Right forelimb (tissue), 1 donor: ENCODE data around the gene TEDC2.

ENCODE experiments used
- DNase-seq: peaks from one replicate; pipeline ENCODE4 v3.0.0-alpha.2; 2018

The TEDC2 gene

DNA sequence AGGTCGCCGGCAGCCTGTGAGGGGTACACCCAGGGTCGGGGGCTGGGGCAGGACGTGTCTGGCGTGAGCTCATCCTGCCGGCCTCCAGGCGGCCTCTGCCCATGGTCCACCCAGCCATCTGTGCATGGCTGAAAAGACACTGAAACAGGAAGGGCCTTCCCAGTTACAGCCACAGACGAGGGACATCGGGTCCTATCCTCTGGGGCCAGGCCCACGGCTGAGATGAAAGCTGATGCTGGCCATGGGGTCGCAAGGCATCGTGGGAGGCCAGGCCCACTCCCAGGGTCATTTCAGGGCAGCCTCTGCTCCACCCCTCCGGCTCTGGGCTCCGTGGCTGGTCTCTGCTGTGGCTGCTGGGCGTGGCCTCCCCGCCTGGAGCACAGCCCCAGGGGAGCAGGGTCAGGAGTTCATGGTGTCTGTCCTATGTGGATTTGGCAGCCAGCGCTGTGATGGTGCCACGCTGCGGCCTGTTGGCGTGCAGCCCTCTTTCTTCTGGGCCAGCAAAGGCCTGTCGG is 37.3 kb downstream of the TEDC2 start:
- DNase-seq, result peak; percentile 61

DNA sequence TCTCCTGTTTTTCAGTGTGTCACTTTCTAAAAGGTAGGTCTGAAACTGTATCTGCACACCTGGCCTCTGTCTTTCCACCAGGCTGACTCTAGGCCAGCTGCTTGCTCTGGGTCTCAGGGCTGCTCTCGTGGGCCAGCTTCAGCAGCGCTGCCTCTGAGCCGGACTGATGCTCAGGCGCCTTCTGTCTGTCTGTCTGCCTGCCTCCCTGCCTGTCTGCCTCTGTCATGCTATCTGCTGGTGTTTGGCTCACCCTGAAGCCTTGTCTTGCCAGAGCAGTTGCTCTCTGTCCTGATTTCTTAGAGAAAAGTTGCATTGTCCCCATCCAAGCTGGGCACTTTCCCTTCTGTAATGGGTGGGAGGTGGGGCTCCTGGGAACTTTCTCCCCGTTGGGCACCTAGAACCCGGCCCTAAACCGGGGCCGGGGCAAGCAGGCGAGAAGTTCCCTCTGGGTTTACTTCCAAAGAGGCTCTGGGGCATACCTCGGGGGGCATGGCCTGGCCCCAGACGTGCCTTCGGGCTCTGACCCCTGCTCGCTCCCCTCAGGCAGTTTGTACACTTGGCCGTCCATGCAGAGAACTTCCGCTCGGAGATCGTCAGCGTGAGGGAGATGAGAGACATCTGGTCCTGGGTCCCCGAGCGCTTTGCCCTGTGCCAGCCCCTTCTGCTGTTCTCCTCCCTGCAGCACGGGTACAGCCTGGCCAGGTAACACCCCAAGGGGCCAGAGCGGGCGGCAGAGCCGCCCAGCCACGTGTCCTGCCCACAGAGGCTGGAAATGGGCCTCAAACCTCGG is 38.0 kb downstream of the TEDC2 start:
- DNase-seq, result no peak

DNA sequence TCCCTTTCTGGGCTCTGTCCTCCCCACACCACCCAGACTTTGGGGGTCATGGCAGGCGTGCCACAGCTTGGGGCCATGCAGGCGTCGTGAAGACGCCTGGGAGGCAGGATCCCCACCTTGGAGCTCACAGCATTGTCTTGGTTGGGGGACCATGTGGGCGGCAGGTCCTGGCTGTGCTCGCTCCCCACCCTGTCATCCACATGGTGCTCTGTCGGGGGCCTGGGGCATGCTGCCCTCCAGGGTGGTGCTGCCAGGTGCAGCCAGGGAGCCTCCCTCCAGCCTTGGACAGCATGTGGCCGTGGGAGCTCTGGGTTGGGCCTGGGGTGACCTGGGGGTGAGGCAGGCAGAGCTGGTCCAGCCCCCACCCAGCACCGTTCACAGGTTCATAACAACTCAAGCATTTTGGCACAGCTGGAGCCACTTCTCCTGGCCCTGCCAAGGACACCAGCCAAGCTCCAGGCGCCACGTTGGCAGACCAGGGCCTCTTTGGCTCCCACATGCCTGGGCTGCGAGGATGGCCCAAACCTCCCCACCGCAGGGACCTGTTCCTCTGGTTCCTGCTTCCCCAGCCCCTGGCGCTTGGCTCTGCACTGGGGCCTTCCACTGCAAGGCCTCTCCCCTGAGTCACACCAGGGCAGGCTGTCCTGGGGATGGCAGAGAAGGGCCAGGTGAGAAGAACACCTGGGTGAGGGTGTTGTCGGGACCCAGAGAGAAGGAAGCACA is 38.8 kb downstream of the TEDC2 start:
- peak; percentile 42 for DNase-seq

DNA sequence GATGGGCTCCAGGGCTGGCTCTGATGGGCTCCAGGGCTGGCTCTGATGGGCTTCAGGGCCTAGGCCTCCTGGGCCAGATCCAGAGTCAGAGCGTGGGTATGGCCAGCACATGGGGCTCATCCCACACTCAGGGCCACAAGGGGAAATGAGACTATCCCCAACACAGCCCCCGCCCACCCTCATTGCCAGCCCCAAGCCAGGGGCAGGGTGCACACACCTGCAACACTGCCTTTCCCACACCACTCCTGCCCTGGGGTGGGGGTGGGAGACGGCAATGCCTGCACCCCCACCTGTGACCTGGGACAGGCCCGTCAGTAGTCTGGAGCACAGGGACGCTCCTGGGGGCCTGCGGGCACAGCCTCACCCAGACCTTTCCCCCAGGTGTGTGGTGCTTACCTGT is 39.5 kb downstream of the TEDC2 start:
- no peak for DNase-seq

DNA sequence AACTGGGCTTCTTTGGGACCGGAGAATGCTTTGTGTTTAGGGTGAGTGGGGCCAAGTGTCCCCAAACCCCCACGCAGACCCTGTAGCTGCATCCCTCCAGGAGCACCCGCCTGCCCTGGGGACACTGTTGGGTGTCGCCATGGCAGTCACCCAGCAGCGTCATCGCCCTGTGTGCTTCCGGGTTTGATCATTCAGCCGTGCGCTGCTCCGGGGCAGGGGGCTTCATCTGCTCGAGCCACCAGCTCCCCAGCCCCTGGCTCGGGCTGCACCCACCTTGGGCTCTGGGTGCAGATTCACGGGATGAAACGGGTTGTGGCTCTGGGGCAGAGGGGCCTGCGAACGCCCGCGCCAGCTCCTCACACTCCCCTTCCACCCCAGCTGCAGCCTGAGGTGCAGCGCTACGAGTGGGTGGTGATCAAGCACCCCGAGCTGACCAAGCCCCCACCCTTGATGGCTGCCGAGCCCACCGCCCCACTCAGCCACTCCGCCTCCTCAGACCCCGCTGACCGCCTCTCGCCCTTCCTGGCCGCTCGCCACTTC is 40.1 kb downstream of the TEDC2 start:
- no peak for DNase-seq

DNA sequence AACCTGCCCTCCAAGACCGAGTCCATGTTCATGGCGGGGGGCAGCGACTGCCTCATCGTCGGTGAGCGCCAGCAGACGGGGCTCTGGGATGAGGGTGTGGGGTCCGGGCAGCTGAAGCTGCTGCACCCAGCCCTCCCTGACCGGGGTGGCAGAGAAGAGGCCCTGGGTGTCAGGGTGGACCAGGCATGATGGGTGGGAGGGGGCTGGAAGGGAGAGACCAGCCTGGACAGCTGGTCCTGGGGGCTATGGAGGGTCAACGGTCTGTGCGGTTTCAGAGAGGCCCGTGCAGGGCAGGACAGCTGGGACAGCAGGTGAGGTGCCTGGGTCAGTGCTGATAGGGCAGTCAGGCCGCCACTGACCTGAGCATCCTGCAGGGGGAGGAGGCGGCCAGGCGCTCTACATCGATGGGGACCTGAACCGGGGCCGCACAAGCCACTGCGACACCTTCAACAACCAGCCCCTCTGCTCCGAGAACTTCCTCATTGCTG is 40.6 kb downstream of the TEDC2 start:
- no peak for DNase-seq

DNA sequence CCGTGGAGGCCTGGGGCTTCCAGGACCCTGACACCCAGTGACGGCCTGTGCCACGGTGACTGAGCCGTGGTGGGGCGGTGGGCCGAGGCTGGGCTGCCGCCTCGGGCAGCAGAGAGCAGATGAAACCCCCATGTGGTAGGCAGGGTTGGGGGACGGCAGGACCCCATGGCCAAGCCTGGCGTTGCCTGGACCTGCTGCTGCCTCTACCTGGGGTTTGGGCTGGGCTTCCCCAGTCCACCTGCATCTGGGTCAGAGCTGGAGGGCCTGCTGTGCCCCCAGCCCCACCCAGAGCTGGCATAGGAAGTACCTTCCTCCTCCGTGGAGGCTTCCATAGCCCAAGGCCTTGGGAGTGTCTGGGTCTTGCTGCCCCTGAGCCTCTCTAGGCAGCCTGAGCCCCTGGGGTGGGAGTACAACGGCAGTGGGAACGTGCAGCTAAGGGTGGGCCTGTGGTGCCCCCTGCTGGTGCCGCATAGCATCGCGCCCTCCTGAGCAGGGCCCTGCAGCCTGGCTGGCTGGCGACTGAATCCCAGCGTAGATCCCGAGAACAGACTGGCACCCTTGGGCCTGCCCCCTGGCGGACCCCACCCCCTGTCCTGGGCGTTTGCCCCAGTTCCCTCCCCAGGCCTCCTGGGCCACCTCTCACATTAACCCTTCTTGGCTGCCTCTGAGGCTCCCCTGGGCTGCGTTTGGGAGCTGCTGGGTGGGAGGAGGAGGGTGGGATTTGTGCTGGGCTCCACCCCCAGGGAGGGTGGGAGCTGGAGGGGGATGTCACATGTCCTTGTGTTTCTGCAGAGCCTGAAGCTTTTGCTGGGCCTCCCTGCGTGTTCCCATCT is 41.2 kb downstream of the TEDC2 start:
- DNase-seq, result peak; percentile 94

DNA sequence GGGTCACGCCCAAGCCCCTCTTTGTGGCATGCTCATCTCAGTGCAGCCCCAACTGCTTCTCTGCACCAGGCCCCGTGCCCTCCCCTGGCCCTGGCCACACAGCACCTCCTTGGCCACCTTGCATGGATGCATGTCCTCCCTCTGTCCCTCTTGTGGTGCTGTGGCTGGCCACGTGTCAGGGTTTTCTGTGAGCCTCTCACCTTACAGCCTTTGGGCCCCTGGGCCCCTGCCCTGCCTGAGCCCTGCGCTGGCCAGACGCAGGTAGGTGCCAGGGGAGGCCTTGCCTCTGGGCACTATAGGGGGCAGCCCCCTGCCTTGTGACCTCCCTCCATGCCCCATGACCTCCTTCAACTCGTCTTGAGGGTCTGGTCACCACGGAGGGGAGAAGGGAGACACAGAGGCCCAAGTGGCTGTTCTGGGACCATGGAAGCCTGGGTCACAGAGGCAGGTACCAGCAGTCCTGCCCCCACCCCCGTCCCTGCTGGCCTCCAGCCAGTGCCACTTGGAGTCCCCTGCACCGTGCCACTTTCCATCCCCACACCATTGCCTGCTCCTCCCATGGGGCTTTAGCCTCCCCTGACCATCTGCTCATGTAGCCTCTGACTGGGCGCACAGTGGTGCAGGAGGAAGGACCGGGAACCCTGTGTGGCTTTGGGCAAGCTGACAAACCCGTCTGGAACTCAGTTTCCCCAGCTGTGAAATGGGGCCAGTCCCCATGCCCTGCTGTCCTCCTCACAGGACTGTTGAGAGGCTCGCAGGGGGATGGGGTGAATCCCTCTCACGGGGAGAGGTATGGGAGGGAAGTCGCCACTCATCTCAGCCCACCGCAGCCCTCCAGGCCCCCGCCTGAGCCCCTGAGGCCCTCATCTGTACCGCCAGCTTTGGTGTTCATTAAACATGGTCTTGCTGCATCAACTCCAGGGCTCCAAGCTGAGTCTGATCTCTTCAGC is 42.3 kb downstream of the TEDC2 start:
- DNase-seq, result peak; percentile 42

DNA sequence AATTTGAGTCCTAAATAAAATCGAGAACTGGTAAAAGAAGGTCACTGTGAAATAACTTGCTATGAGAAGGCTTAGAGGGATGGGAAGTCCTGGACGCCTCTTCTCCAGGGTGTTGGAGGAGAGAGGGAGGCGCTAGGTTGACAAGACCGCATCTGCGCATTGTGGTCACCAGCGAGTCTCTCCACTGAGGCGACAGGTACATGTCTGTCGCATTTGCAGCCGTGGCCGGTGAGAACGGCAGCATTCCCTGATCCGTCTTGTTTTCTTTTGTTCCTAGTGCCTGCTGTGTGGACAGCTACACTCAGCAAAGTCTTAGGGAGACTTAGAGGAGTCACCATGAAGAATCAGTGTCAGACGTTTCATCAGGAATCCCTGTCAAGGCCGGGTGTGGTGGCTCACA is 45.8 kb downstream of the TEDC2 start:
- no peak for DNase-seq

DNA sequence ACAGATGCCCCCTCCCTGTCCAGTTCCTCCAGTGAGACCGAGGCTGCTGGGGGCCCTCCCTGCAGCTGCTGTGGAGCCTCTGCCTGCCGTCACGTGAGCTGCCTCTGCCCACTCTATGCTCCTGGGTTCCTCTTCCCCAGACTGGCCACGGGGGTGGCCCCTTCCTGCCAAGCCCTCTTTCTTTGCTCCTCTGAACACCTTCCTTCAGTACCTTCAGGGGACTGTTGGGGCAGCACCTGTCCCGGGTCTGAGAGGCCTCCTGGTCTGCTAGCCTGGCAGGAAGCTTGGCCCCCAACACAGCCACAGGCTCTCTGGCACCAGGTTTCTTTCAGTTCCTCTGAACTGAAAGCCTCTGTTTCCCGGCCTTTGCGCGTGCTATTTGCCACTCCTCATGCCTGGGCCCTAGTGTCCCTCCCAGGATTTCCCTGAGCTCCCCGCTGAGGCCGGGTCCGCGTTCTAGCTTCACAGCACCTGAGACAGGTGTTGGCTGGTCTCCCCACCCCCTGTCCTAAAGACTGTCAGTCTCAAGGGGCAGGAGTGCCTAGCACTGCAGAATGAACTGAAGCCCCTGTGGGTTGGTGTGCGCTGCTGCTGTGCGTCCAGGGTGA is 47.2 kb downstream of the TEDC2 start:
- DNase-seq, result no peak

DNA sequence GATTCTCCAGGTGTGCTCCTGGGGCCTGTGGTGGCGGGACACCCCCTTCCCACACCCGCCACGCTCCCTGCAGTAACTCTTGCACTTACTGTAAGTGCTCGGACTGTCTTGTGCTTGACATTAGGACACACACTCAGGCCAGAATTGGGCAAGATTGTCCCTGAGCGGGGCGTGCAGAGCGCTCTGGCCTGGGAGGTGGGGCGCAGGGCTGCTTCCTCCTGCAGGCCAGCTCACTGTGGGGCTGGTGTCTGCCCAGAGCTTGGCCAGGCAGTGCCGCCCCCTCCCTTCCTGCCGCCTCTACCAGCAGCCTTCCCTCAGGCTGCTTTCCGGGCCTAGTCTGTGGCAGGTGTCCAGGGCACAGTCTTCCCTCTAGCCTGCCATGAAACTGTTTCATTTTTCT is 47.8 kb downstream of the TEDC2 start:
- DNase-seq, result no peak

DNA sequence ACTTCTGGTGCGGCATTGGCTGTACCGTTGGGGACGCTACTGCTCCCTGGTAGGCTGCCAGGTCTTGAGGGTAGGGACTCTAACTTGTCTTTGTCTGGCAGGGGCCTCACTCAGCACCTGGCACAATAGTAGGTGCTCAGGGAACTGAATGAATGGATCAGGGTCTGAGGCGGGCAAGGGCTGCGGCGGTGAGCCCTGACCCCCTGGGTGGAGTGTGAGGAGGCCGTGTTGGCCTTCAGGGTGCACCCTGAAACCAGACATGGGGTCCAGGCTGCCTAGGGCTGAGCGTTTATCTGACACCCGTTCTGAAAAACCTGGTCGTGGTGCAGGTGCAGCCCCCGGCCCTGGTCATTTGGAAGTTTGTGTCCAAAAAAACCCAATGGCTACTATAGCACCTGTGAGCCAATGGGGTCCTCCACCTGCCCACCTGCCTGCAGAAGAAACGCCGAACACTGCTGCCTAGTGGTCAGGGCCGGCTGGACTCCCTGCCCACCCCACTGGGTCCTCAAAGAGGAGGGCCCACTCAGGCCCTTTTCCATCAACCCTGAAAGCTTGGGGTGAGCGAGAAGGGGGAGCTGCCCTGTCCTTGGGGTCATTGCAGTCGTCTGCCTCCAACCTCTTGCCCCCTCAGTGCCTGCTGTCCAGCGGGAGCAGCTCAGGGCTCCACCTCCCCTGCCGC is 49.0 kb downstream of the TEDC2 start:
- DNase-seq, result no peak

DNA sequence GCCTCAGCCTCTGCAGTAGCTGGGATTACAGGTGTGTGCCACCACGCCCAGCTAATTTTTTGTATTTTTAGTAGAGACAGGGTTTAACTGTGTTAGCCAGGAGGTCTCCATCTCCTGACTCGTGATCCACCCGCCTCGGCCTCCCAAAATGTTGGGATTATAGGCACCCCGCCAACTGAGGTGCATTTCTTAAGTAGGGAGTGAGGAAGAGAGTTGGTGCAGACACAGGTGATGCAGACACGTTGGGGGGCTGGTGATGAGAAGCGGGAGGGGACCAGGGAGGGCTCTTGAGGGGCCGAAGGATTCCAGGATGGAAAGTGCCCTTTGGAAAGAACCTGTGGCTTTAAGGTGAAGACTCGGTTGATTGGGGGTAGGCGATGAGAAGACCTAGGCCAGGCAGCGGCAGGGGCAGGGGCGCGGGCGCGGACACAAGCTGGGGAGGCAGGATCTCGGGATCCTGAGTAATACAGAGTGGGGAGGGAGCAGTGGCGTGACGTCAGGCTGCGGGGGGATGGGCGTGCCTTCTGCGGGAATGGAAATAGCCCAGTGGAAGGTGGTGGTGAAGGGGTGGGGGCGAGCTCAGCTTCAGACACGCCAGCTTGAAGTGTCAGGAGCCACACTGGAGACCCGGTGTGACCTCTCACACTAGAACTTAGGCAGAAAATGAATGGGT is 51.4 kb downstream of the TEDC2 start:
- DNase-seq, result peak; percentile 72

DNA sequence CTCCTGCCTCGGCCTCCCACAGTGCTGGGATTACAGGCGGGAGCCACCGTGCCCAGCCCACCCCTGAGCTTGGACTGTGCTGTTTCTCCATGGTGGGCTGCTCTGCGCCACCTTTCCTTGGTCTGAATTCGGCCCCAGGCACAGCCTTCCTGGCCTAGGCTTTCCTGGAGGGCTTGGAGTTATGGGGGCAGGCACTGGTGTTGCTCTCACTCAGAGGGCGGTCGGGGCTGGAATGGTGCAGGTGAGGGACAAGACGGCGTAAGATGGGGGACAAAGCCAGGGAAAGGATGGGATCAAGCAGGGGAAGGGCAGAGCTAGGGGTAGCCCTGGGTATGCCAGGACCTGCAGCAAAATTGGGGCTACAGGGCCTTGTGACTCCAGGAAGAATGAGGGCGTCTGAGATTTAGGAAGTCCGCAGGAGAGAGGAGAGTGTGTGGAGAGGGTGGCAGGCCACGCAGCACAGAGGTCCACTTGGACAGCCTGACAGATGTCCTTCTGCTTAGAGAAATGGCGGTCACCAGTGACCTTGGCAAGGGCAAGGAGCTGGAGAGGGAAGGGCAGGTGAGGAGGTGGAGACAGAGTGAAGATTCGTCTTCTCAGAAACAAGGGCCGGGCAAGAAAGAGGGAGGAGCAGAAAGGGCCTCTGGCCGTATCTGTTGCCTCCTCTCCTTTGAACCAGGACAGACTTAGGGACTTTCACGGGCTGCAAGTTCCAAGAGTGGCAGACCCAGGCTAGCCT is 52.3 kb downstream of the TEDC2 start:
- peak; percentile 38 for DNase-seq

DNA sequence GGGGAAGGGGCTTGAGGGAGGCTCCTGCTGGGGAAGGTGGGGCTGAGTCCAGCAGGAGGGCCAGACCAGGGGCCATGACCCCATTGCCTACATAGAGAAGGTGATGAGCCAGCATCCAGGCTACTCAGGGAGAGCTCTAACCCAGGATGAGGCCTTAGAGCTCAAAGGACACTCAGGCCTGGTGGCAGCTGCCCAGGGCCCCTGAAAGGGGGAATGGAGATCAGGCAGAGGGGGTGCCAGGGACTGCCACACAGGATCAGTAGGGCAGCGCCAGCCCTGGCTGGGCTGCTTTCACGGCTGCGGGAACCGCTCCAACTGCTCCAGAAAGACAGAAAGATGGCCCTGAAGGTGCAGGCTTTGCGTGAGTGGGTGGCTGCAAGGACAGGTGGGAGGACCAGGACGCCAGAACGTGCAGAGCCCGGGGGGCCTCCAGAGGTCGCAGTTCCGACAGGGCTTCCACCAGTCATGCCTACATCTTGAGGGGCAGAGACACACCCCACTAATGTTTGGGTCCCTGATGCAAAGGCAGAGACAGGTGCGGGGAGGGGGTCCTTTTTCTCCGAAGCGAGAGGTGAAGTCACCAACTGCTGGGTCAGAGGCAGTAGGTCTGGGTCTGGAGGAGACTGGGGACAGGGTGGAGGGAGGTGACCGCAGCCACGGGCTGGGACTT is 53.0 kb downstream of the TEDC2 start:
- DNase-seq, result peak; percentile 45

DNA sequence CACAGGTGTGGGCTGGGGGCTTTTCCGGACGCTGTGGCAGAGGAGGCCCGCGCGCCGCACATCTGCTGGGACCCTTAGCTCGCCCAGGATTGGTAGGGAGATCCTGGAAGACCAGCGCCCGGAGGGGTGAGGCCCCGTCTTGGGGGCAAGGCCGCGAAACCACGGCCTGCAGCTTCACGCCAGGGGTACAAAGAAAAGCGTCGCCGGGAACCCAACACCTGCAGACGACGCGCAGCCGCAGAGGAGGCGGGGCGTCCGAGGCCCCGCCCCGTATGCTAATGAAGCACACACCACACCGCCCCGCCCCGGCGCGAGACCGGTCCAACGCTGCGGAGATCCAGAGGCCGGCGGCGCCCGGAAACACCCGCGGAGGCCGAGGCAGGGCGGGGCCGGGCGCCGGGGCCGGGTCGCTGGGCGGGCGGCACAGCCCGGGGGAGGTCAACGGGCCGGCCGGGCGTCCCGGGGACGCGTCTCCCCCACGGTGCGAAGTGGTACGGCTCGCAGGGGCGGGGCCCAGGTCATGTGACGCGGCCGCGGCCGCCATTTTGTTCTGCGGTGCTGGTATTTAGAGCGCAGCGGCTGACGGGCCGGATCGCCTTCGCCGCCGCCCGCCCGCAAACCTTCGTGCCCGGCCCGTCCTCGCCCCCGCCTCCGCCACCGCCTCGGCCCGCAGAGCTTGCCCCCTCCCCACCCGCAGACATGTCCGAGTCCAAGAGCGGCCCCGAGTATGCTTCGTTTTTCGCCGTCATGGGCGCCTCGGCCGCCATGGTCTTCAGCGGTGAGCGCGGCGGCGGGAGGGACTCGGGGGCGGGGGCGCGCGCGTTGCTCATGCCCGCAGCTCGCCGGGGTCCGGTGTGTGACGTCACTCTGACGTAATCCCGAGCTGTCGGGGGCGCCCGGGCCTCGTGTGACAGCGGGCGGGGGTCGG is 53.8 kb downstream of the TEDC2 start, which contains the start of gene ATP6V0C:
TSS of gene ATP6V0C (plus strand) at position 548 of the 928 bp plus-strand sequence. CDS start at position 700, 152 bp downstream.
- DNase-seq, result peak; percentile 94
